SHP77 (cell line): ENCODE measurements around the gene ABLIM2.

Experiments used
- DNase-seq, 2 experiments: peaks; one replicate each; lab custom pipeline; 2025; lab: John Stamatoyannopoulos, UW

The ABLIM2 gene

GRCh38 chr4:7983296-7983695, 175.3 kb downstream of the ABLIM2 start:
- DNase-seq: no peak

- DNase-seq: no peak
Observed at GRCh38 chr4:7981738-7982394, 176.7 kb downstream of the ABLIM2 start.

DNA sequence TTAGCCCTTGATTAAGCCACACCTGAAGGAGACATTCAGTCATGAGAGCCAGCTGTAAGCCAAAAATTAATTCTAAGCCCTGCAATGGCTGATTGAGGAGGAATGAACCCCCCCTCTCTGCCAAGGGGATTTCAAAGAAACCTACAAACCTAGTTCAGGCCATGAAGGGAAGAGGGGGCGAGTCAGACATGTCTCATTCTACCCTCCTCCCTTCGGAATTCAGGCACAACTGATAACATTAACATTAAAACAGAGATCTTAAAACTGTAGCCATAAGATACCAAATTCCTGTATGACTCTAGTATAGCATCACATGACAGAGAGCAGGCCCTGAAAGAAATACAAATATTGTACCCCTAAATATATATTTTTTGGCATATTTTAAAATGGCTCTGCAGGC, 178.6 kb downstream of the ABLIM2 start:
- no peak for DNase-seq

GRCh38 chr4:7979652-7979968, 179.0 kb downstream of the ABLIM2 start:
- DNase-seq: no peak

DNA sequence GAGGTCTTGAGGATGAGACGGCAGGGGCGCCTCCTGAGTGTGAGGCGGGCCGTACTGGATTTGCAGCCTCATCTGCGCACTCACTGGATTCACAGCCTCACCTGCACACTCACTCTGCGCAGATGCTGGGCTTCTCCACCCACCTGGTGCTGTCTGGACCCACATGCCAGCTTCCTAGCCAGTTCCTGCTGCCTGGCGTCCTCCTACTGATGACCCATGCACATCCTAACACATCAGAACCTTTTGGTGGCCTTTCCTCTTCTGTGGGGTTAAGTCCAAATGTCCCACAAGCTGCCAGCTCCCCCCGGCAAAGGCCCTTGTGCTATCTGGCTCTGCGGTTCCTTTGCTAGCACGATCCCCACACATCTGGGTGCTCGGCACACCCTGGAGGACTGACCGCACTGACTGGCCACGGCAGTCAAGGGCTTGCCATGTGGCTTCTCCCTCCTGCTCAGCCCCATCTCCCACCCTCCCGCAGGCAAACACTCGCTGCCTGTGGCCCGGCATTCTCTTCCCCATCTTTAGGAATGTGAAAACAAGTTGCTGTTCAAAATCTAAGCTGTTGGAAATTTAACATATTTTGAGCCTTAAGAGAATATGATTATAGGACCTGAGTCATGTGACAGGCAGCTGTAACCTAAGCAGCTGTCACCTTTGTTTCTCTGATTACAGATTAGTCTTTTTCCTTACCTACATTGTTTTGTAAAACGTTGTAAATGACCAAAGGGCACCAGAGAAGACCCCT, 179.5 kb downstream of the ABLIM2 start:
- no peak for DNase-seq

DNA sequence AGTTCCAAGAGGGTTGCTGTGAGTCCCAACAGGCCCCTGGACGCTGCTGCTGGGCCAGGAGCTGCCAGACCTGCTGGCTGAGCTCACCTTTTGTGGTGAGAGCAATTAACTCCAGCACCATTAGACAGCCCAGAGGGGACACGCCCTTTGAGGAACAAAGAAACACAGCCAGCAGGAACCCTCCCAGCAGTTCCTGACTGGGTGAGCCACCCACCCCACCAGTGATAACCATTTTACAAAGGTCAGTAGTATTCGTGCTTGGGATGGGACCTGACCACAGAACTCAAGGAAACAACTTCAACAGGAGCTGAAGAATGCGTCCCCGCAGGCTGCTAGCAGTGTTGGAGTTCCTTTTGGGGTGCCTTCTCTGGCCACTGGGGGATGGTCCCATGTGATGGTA, 180.1 kb downstream of the ABLIM2 start:
- no peak for DNase-seq

DNA sequence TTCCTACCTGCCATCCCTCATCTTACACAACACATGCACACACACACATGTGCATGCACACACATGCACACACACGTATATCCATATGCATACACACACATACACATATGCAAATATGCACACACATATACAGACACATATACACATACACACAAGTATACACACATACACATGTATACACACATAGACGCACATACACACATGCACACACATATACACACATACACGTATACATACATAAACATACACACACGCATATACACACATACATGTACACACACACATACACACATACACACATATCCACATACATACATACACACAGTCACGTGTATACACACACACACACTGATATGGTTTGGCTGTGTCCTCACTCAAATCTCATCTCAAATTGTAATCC, 182.0 kb downstream of the ABLIM2 start:
- DNase-seq: no peak

GRCh38 chr4:7976025-7976424, 182.6 kb downstream of the ABLIM2 start:
- DNase-seq: no peak

GRCh38 chr4:7974425-7974824, 184.2 kb downstream of the ABLIM2 start:
- DNase-seq: no peak

GRCh38 chr4:7973545-7973981, 185.1 kb downstream of the ABLIM2 start:
- no peak for DNase-seq

GRCh38 chr4:7971881-7972500, 186.6 kb downstream of the ABLIM2 start:
- no peak for DNase-seq

GRCh38 chr4:7971159-7971631, 187.4 kb downstream of the ABLIM2 start:
- DNase-seq: no peak

DNA sequence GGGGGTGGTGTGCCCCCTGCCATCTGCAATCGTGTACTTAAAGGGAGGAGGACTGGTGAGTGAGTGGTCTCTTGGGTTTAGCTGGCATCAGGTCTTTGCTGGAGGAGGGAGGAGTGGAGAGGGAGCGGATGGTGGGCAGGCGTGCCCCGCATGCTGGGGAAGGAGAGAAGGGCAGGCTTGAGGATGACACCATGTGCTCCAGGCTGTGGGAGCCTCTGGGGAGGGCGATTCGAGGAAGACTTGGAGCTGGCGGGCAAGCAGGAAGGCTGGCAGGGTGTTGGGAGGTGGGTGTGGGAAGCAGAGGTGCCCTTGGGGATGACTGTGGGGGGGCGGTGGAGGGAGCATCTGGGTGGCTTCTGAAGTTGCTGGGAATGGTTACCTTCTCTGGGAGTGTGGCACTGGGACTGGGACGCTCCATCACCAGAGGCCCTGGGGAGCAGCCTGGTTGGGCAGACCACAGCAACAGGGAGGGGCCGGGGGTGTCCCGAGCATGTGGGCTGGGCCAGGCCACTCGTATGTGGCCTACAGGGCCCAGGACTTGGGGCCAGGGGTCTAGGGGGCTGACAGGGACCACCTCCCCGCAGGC, 188.2 kb downstream of the ABLIM2 start:
- DNase-seq: no peak

DNA sequence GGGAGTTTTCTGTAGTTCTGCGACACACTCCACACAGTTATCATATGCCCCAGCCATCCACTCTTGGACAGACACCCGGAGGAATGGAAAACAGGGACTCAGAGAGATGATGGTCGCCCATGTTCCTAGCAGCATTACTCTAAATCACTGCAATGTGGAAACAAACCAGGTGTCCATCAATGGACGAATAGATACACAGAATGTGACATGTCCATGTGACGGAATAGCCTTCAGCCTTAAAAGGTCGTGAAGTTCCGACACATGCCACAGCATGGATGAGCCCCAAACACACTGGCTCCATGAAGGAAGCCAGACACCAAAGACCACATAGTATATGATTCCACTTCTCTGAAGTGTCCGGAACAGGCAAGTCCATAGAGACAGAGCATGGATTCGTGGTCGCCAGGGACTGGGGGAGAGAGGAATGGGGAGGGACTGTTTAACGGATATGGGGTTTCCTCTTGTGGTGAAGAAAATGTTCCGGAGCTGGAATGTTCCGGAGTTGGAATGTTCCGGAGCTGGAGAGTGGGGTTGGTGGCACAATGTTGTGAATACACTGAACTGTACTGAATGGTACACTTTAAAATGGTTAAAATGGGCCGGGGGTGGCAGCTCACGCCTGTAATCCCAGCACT, 190.2 kb downstream of the ABLIM2 start:
- no peak for DNase-seq

- DNase-seq: no peak
Observed at GRCh38 chr4:7967501-7968261, 190.9 kb downstream of the ABLIM2 start.

GRCh38 chr4:7967063-7967440, 191.6 kb downstream of the ABLIM2 start:
- DNase-seq: no peak

GRCh38 chr4:7966281-7967062, 192.1 kb downstream of the ABLIM2 start:
- no peak for DNase-seq

DNA sequence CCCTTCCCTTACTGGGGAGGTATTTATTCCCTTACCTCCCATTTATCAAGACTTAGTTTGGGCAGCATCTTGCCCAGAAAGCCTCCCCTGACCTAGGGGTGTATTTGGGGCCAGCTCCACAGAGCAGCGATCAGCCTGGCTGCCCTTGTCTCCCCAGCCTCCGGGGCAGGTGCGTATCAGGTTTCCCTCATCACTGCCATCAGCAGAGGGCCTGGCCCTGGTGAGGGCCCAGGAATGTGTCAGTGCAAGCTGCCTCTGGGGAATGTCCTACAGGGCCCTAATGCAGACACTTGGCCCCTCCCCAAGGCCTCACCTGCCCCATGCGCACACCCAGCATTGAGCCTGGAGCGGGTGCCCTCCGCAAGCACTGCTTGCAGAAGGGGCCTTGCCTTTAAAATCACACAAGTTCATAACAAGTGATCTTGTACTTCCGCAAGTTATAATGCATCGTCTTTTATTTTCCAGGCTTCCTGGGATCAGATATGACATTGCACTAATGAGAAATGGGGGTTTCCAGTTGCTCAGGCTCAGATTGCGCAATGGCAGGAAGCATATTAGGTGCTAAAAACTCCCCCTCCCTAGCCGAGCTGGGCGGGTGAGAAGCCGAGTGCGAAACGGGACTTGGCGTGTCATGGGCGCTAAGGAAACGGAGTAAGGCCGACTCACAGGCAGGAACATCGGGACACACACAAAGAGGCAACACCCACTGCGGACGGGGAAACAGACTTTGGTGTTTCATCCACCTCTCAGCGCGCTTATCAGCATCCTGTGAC, 193.5 kb downstream of the ABLIM2 start:
- DNase-seq: no peak

GRCh38 chr4:7964459-7964858, 194.2 kb downstream of the ABLIM2 start:
- DNase-seq: no peak

DNA sequence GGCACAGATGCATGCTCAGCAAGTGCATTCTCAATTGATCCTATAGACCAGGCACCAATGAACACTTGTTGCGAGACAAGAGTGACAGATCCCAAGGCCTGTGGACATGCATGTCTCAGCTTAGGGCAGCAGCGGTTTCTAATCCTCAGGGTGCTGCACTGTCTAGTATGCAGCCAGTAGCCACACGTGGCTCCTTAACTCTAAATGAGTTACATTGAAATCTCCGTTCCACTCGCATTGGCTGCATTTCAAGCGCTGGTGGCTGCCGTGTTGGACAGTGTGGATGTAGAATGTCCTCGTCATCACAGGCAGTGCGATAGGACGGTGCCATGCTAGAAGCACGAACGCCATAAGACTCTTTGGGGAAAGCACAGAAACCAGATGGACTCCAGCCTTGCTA, 194.9 kb downstream of the ABLIM2 start:
- DNase-seq: no peak
